ENCODE measurements around the gene ERMP1.

Gene ERMP1

GRCh38 chr9:5835808-5836207 is 2.9 kb upstream of the ERMP1 start:
- no peak for TF ChIP-seq POLR2AphosphoS5 (IDR thresholded peaks at IDR 0.05; ENCODE audit: low read depth, low read length)
- no peak for TF ChIP-seq POLR2A (IDR thresholded peaks at IDR 0.05; ENCODE audit: low read depth, low read length)
- no peak for TF ChIP-seq TAF1 (IDR thresholded peaks at IDR 0.05; ENCODE audit: borderline replicate concordance, low read depth, low read length)
- no peak for DNase-seq (ENCODE audit: insufficient read length)
- no peak for FAIRE-seq

- no peak for DNase-seq (ENCODE audit: insufficient read length)
- FAIRE-seq = no peak
- TF ChIP-seq POLR2AphosphoS5 (IDR thresholded peaks at IDR 0.05; ENCODE audit: low read depth, low read length) (no peak), POLR2A (IDR thresholded peaks at IDR 0.05; ENCODE audit: low read depth, low read length) (no peak), TAF1 (IDR thresholded peaks at IDR 0.05; ENCODE audit: borderline replicate concordance, low read depth, low read length) (no peak)
Measured at GRCh38 chr9:5834214-5834613, 1.3 kb upstream of the ERMP1 start.

GRCh38 chr9:5832071-5832537 is 813 bp downstream of the ERMP1 start:
- TF ChIP-seq POLR2AphosphoS5 (IDR thresholded peaks at IDR 0.05; ENCODE audit: low read depth, low read length) (no peak), TAF1 (IDR thresholded peaks at IDR 0.05; ENCODE audit: borderline replicate concordance, low read depth, low read length) (no peak), POLR2A (IDR thresholded peaks at IDR 0.05; ENCODE audit: low read depth, low read length) (no peak)
- FAIRE-seq (peak; percentile 80), DNase-seq (ENCODE audit: insufficient read length) (no peak)

GRCh38 chr9:5825895-5826622 is 6.9 kb downstream of the ERMP1 start:
- DNase-seq (ENCODE audit: insufficient read length) (no peak), FAIRE-seq (no peak)
- TF ChIP-seq TAF1 (IDR thresholded peaks at IDR 0.05; ENCODE audit: borderline replicate concordance, low read depth, low read length) = no peak
- no peak for TF ChIP-seq POLR2A (IDR thresholded peaks at IDR 0.05; ENCODE audit: low read depth, low read length)
- no peak for TF ChIP-seq POLR2AphosphoS5 (IDR thresholded peaks at IDR 0.05; ENCODE audit: low read depth, low read length)

GRCh38 chr9:5825223-5825622 is 7.7 kb downstream of the ERMP1 start:
- no peak for FAIRE-seq
- TF ChIP-seq TAF1 (IDR thresholded peaks at IDR 0.05; ENCODE audit: borderline replicate concordance, low read depth, low read length) (no peak), POLR2AphosphoS5 (IDR thresholded peaks at IDR 0.05; ENCODE audit: low read depth, low read length) (no peak), POLR2A (IDR thresholded peaks at IDR 0.05; ENCODE audit: low read depth, low read length) (no peak)
- no peak for DNase-seq (ENCODE audit: insufficient read length)

- TF ChIP-seq POLR2A (IDR thresholded peaks at IDR 0.05; ENCODE audit: low read depth, low read length) = no peak
- no peak for TF ChIP-seq TAF1 (IDR thresholded peaks at IDR 0.05; ENCODE audit: borderline replicate concordance, low read depth, low read length)
- no peak for TF ChIP-seq POLR2AphosphoS5 (IDR thresholded peaks at IDR 0.05; ENCODE audit: low read depth, low read length)
- FAIRE-seq = no peak
- DNase-seq (ENCODE audit: insufficient read length) = no peak
Measured at GRCh38 chr9:5820425-5820824, 12.5 kb downstream of the ERMP1 start.

- no peak for TF ChIP-seq POLR2AphosphoS5 (IDR thresholded peaks at IDR 0.05; ENCODE audit: low read depth, low read length)
- TF ChIP-seq POLR2A (IDR thresholded peaks at IDR 0.05; ENCODE audit: low read depth, low read length) = no peak
- no peak for TF ChIP-seq TAF1 (IDR thresholded peaks at IDR 0.05; ENCODE audit: borderline replicate concordance, low read depth, low read length)
- FAIRE-seq (no peak), DNase-seq (ENCODE audit: insufficient read length) (no peak)
Measured at GRCh38 chr9:5819174-5819573, 13.7 kb downstream of the ERMP1 start.

- FAIRE-seq = no peak
- DNase-seq (ENCODE audit: insufficient read length) = no peak
- TF ChIP-seq POLR2A (IDR thresholded peaks at IDR 0.05; ENCODE audit: low read depth, low read length) (no peak), POLR2AphosphoS5 (IDR thresholded peaks at IDR 0.05; ENCODE audit: low read depth, low read length) (no peak), TAF1 (IDR thresholded peaks at IDR 0.05; ENCODE audit: borderline replicate concordance, low read depth, low read length) (no peak)
Measured at GRCh38 chr9:5818424-5819142, 14.3 kb downstream of the ERMP1 start.

GRCh38 chr9:5817862-5818261 is 15.1 kb downstream of the ERMP1 start:
- TF ChIP-seq POLR2A (IDR thresholded peaks at IDR 0.05; ENCODE audit: low read depth, low read length) (no peak), TAF1 (IDR thresholded peaks at IDR 0.05; ENCODE audit: borderline replicate concordance, low read depth, low read length) (no peak)
- FAIRE-seq = no peak
- DNase-seq (ENCODE audit: insufficient read length) = no peak

- DNase-seq (ENCODE audit: insufficient read length) = no peak
- FAIRE-seq = no peak
- TF ChIP-seq POLR2AphosphoS5 (IDR thresholded peaks at IDR 0.05; ENCODE audit: low read depth, low read length) (no peak), POLR2A (IDR thresholded peaks at IDR 0.05; ENCODE audit: low read depth, low read length) (no peak), TAF1 (IDR thresholded peaks at IDR 0.05; ENCODE audit: borderline replicate concordance, low read depth, low read length) (no peak)
Measured at GRCh38 chr9:5815461-5815860, 17.5 kb downstream of the ERMP1 start.

- FAIRE-seq (no peak), DNase-seq (ENCODE audit: insufficient read length) (no peak)
Measured at GRCh38 chr9:5813824-5814223, 19.1 kb downstream of the ERMP1 start.

GRCh38 chr9:5811751-5812150 is 21.2 kb downstream of the ERMP1 start:
- TF ChIP-seq POLR2AphosphoS5 (IDR thresholded peaks at IDR 0.05; ENCODE audit: low read depth, low read length) (no peak), POLR2A (IDR thresholded peaks at IDR 0.05; ENCODE audit: low read depth, low read length) (no peak), TAF1 (IDR thresholded peaks at IDR 0.05; ENCODE audit: borderline replicate concordance, low read depth, low read length) (no peak)
- DNase-seq (ENCODE audit: insufficient read length) = no peak
- peak; percentile 73 for FAIRE-seq

More at GRCh38 chr9:5813824-5814223, 19.1 kb downstream of the ERMP1 start:
- TF ChIP-seq POLR2AphosphoS5 (IDR thresholded peaks at IDR 0.05; ENCODE audit: low read depth, low read length) (no peak), POLR2A (IDR thresholded peaks at IDR 0.05; ENCODE audit: low read depth, low read length) (no peak), TAF1 (IDR thresholded peaks at IDR 0.05; ENCODE audit: borderline replicate concordance, low read depth, low read length) (no peak)

All from GM12892 (cell line).